ENCODE data around the gene KIF12. TPM values are rescaled to one million over a fixed set of nuclear protein-coding genes. Genes with fewer than 3 reads are reported as not detected.

The KIF12 gene
- total and polyA plus RNA-seq, 2 of the 8 experiments (the other 6 are each of a cell fraction or from before 2014, with no cell fraction given), result 2.9 to 3.9 TPM

GRCh38 chr9:114121227-114122135, 22.4 kb upstream of the KIF12 start:
- peaks cover 0 to 2% of the 10 kb centered on the region in 2 experiments for H4K20me1 ChIP-seq (replicated peaks in 1 of 2; ENCODE audit: control insufficient read depth in 1 of 2, insufficient read depth in 2 of 2, low read length in 2 of 2)
- H3K4me1 ChIP-seq (replicated peaks in 1 of 4; ENCODE audit: control insufficient read depth in 3 of 4, insufficient read depth in 4 of 4, low read length in 3 of 4), result peaks cover 0 to 7% (median 1%) of the 10 kb centered on the region in 4 experiments; a peak in 4 of 7 replicates
- no peak overlapping the region for H2BK120ac ChIP-seq (replicated peaks; ENCODE audit: low read depth, low read length)
- FAIRE-seq, result no peak
- H3K18ac ChIP-seq (ENCODE audit: extremely low read depth, low read length), result no peak overlapping the region
- TF ChIP-seq JUN (IDR thresholded peaks at IDR 0.05; ENCODE audit: low read depth, low read length) (no peak), CBX5 (IDR thresholded peaks at IDR 0.05; ENCODE audit: low read depth, low read length) (no peak), MAFK (IDR thresholded peaks at IDR 0.05; ENCODE audit: low read depth, low read length) (peak; percentile 29; the same call in 1 of the 2 replicates), RAD21 (IDR thresholded peaks at IDR 0.05 in 1 of 2, conservative IDR thresholded peaks at IDR 0.05 in 1 of 2; ENCODE audit: low read depth in 2 of 2, low read length in 2 of 2) (no peak)
- no peak overlapping the region for H4K5ac ChIP-seq (ENCODE audit: insufficient read length, low read depth, low read length)
- no peak overlapping the region for H2BK20ac ChIP-seq (ENCODE audit: low read length)
- H3K4me3 ChIP-seq (ENCODE audit: extremely low read depth in 1 of 4, insufficient read depth in 2 of 4, low read depth in 3 of 4, low read length in 4 of 4), result no peak overlapping the region
- no peak overlapping the region for H2BK12ac ChIP-seq (ENCODE audit: low read depth, low read length)
- no peak for DNase-seq (ENCODE audit: low read depth in 1 of 2, low spot score in 2 of 2)
- H3K27me3 ChIP-seq (replicated peaks in 1 of 4; ENCODE audit: control insufficient read depth in 3 of 4, extremely low read depth in 1 of 4, insufficient read depth in 3 of 4, low read length in 3 of 4), result 0 out of 7 replicates have a peak, but pooled peaks cover 0 to 3% (median 0%) of the 10 kb centered on the region in 4 experiments
- H2AFZ ChIP-seq (ENCODE audit: low read length), result no peak overlapping the region
- H3K23me2 ChIP-seq (ENCODE audit: low read depth, low read length), result peaks cover 3% of the 10 kb centered on the region; the same call in 1 of the 2 replicates
- H3K23ac ChIP-seq (ENCODE audit: insufficient read length), result no peak overlapping the region
- ChIA-PET CTCF (ENCODE audit: partially characterized antibody) (interaction anchor here (0.6 to 11.0 kb wide), 9 partner anchors 11 to 498 kb away, joined by 3 to 123 read pairs (median 3); partner anchors contain the start of gene COL27A1), POLR2A (ENCODE audit: partially characterized antibody) (interaction anchor here (0.7 kb wide), 1 partner anchor 21 kb away, joined by 3 read pairs; no protein-coding TSS in a partner anchor)
- H3K4me2 ChIP-seq (ENCODE audit: insufficient read depth in 1 of 2, low read depth in 2 of 2, low read length in 2 of 2), result no peak overlapping the region
- no peak overlapping the region for H2AK5ac ChIP-seq (ENCODE audit: low read depth, low read length)
- no peak overlapping the region for H3K14ac ChIP-seq (ENCODE audit: insufficient read length)
- no peaks in the 10 kb centered on the region for H3K36me3 ChIP-seq (ENCODE audit: control insufficient read depth in 2 of 4, insufficient read depth in 4 of 4, low read length in 3 of 4)
- H3K9ac ChIP-seq (replicated peaks in 1 of 4; ENCODE audit: extremely low read depth in 1 of 4, low read depth in 3 of 4, low read length in 3 of 4), result no peak overlapping the region
- H3K56ac ChIP-seq (replicated peaks; ENCODE audit: insufficient read length, low read depth, low read length), result no peak overlapping the region
- no peak overlapping the region for H2BK15ac ChIP-seq (ENCODE audit: low read length)
- H4K8ac ChIP-seq (ENCODE audit: extremely low read depth, insufficient read depth, low read length), result no peak overlapping the region
- no peak overlapping the region for H3K27ac ChIP-seq (ENCODE audit: low read depth, low read length)
- no peaks in the 10 kb centered on the region for H3K79me2 ChIP-seq (ENCODE audit: control insufficient read depth in 1 of 2, insufficient read depth in 2 of 2, low read length in 2 of 2)
- H4K91ac ChIP-seq (replicated peaks; ENCODE audit: insufficient read length, low read length), result no peak overlapping the region
- no peak overlapping the region for H3K4ac ChIP-seq (replicated peaks; ENCODE audit: insufficient read length, low read depth, low read length)
- WGBS, 2 experiments (ENCODE audit: extremely low coverage in 1 of 2, insufficient coverage in 1 of 2, insufficient read length in 1 of 2, insufficient replicate concordance in 2 of 2, low coverage in 1 of 2, low lambda C conversion rate in 2 of 2, missing lambda C conversion rate in 1 of 2), result 87% methylated on average over 16 of the region's 16 CpGs; no CpG with 5 or more reads in 1 of the 2 experiments
- no peak overlapping the region for H2BK5ac ChIP-seq (ENCODE audit: low read depth, low read length)
- H3K9me3 ChIP-seq (ENCODE audit: insufficient read depth in 2 of 2, low read depth in 1 of 2, low read length in 1 of 2), result no peaks in the 10 kb centered on the region
- H3K79me1 ChIP-seq (ENCODE audit: low read depth, low read length), result no peaks in the 10 kb centered on the region

Data from H1 (cell line).